Neutrophil (primary cell): ENCODE data around the gene LAMC3.

ENCODE experiments used
- H3K27ac ChIP-seq: fragments of 200-600 bp; sonication (generic); 2 replicates; pipeline ENCODE4 v1.5.1; 2016; ENCODE audit warnings: mild to moderate bottlenecking, moderate library complexity
- H3K27me3 ChIP-seq: fragments of 200-600 bp; sonication (generic); 2 replicates; pipeline ENCODE4 v1.6.0; 2016; ENCODE audit warnings: mild to moderate bottlenecking
- H3K36me3 ChIP-seq: fragments of 200-600 bp; sonication (generic); 2 replicates; pipeline ENCODE4 v1.5.1; 2017
- H3K4me1 ChIP-seq, 2 experiments: fragments of 200-600 bp in 1 of 2; sonication (generic) in 1 of 2; 1 replicate in 1 of 2; 2 replicates in 1 of 2; pipeline versions ENCODE4 v1.5.1 to v1.6.1; 2013 to 2016; ENCODE audit warnings: low read depth in 1 of 2, low read length in 1 of 2, mild to moderate bottlenecking in 1 of 2, moderate library complexity in 1 of 2; ENCODE audit not compliant: control insufficient read depth in 1 of 2, insufficient read depth in 1 of 2
- H3K4me3 ChIP-seq, 2 experiments: fragments of 200-600 bp in 1 of 2; sonication (generic) in 1 of 2; 1 replicate in 1 of 2; 2 replicates in 1 of 2; pipeline ENCODE4 v1.5.1; 2013 to 2016; ENCODE audit warnings: low read depth in 1 of 2, low read length in 1 of 2, mild to moderate bottlenecking in 1 of 2, moderate library complexity in 1 of 2
- H3K9me3 ChIP-seq: fragments of 200-600 bp; sonication (generic); 2 replicates; pipeline ENCODE4 v1.5.1; 2016
- TF ChIP-seq, protein P1 (sequence below): fragments of 200-600 bp; sonication (generic); IDR thresholded peaks from 2 replicates; pipeline ENCODE4 v1.5.1; 2016; ENCODE audit warnings: antibody characterized with exemption

The LAMC3 gene

GRCh38 chr9:131012023-131012334 lies 3.0 kb downstream of the LAMC3 start:
- no peaks in the 10 kb centered on the region for H3K9me3 ChIP-seq
- TF ChIP-seq, protein P1, sequence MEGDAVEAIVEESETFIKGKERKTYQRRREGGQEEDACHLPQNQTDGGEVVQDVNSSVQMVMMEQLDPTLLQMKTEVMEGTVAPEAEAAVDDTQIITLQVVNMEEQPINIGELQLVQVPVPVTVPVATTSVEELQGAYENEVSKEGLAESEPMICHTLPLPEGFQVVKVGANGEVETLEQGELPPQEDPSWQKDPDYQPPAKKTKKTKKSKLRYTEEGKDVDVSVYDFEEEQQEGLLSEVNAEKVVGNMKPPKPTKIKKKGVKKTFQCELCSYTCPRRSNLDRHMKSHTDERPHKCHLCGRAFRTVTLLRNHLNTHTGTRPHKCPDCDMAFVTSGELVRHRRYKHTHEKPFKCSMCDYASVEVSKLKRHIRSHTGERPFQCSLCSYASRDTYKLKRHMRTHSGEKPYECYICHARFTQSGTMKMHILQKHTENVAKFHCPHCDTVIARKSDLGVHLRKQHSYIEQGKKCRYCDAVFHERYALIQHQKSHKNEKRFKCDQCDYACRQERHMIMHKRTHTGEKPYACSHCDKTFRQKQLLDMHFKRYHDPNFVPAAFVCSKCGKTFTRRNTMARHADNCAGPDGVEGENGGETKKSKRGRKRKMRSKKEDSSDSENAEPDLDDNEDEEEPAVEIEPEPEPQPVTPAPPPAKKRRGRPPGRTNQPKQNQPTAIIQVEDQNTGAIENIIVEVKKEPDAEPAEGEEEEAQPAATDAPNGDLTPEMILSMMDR = no peak
- H3K36me3 ChIP-seq = no peaks in the 10 kb centered on the region
- H3K4me3 ChIP-seq = no peak overlapping the region
- no peak overlapping the region for H3K27ac ChIP-seq
- H3K27me3 ChIP-seq = peaks cover 63% of the 10 kb centered on the region
- no peaks in the 10 kb centered on the region for H3K4me1 ChIP-seq

DNA sequence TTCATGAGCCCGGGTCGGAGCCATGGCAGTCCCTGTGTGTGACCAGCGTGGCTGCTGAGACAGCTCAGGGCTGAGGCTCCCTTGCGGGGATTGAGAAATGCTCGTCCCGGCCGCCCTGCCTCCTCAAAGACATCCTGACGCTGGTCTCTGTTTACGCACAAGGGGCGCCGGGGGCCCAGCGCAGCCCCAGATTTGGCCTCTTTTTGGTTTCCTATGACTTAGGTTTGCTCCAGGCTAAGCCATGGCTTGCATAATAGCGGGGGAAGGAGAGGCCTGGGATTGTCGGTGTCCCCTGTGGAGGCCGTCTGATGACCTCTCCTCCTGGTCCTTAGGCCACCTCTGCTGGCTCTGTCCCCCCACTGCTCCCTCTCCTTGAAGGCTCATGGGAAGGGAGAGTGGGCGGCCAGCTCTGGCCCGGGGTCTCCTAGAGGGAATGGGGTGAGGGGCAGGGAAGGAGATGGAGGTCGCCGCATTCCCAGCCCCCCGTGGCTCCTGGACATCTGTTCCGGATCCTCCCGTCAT lies 3.5 kb downstream of the LAMC3 start:
- no peaks in the 10 kb centered on the region for H3K4me1 ChIP-seq
- no peaks in the 10 kb centered on the region for H3K36me3 ChIP-seq
- H3K27me3 ChIP-seq = peaks cover 60% of the 10 kb centered on the region
- TF ChIP-seq, protein P1 = no peak
- no peak overlapping the region for H3K4me3 ChIP-seq
- H3K27ac ChIP-seq = no peak overlapping the region
- no peaks in the 10 kb centered on the region for H3K9me3 ChIP-seq

DNA sequence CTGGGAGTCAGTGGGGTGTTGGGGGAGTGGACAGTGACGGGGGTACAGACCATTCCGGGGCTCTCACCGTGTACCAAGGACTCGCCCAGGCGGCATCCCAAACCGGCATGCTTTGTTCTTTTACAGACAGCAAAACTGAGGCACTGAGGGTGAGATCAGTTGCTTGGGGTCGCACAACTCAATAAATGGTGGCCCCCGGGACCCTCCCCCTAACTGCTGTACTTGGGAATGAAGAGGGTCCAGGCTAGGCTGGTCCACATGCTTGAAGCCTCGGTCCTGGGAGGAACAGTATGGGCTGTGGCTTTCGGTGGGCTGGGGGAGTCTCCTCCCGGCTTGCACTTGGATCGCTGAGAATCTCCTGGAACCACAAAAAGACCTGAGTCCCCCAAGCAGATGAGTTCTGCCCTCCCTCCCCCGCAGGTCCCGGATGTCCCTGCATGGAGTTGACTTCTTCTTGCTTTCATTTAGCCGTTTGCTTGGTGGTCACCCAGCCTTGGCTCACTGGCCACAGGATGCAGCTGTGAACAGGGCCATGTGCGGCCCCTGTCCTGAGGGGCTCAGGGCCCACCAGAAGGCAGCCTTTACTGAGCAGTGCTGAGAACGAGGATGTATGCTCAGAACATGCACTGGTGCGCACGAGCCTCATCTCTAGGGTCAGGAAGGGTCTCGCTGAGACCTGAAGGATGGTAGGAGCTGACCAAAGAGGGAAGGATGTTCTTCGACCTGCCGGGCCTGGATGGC lies 4.2 kb downstream of the LAMC3 start:
- Histone ChIP-seq H3K27me3 (peaks cover 53% of the 10 kb centered on the region), H3K4me3 (no peak overlapping the region), H3K9me3 (no peaks in the 10 kb centered on the region), H3K36me3 (no peaks in the 10 kb centered on the region), H3K27ac (no peak overlapping the region), H3K4me1 (no peaks in the 10 kb centered on the region)
- TF ChIP-seq, protein P1 = no peak

GRCh38 chr9:131013771-131014676 lies 5.0 kb downstream of the LAMC3 start:
- Histone ChIP-seq H3K4me1 (no peaks in the 10 kb centered on the region), H3K36me3 (no peaks in the 10 kb centered on the region), H3K4me3 (no peak overlapping the region), H3K9me3 (no peaks in the 10 kb centered on the region), H3K27me3 (peaks cover 45% of the 10 kb centered on the region), H3K27ac (no peak overlapping the region)
- TF ChIP-seq, protein P1 = no peak

- H3K9me3 ChIP-seq = no peaks in the 10 kb centered on the region
- no peaks in the 10 kb centered on the region for H3K36me3 ChIP-seq
- H3K27me3 ChIP-seq = peaks cover 38% of the 10 kb centered on the region
- H3K4me3 ChIP-seq = no peak overlapping the region
- H3K27ac ChIP-seq = no peak overlapping the region
- no peaks in the 10 kb centered on the region for H3K4me1 ChIP-seq
- TF ChIP-seq, protein P1 = no peak
Measured at GRCh38 chr9:131015112-131015511, 6.1 kb downstream of the LAMC3 start.
